ENCODE data around the gene AVPI1.

AVPI1 gene

DNA sequence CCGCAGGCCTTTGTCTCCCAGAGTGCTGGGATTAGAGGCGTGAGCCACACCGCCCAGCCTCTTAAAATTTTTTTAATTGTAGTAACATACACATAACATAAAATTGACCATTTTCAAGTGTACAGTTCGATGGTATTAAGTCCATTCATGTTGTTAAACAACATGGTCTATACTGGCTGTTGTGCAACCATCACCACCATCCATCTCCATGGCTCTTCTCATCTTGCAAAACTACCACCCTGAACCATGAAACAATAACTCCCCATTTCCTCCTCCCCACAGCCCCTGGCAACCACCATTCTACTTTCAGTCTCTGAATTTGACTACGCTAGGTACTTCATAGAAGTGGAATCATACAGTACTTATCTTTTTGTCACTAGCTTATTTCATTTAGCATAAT lies 42.0 kb upstream of the AVPI1 start:
- H3K4me3 ChIP-seq (ENCODE audit: low read depth, low read length), result no peak overlapping the region
- DNase-seq (ENCODE audit: low read depth), result no peak
- no peak for TF ChIP-seq CTCF (IDR thresholded peaks at IDR 0.05; ENCODE audit: low read depth, low read length, missing control alignments)
- in situ Hi-C loops (cut with HindIII; ENCODE audit: low sequenced_read_pairs), result loop anchor here (5.0 kb wide), 1 partner anchor 42 kb away; the partner anchor contains the start of gene AVPI1

DNA sequence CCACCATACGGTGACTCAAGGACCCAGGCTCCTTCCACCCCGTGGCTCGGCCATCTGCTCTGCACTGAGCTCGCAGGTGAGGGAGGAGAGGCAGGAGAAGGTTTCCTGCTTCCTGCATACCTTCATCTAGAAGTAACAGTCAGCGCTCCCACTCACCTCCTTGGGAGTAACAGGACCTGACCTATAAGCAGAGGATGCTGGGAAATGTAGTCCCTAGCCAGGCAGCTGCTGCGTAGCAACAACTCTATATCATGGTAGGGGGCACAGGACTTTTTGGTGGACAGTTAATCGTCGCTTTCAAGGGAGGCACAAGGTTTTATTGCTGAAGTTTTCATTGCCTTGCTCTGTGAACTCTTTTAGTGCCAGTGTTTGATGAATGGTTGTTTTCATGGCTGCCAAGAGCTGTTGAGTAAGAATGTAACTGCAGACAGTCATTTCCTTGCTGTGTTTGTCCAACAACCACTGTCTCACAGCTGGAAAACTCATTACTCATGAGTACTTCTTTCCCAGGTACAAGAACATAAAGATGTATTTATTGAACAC lies 39.7 kb upstream of the AVPI1 start:
- peak; percentile 70 for DNase-seq (ENCODE audit: low read depth)
- H3K4me3 ChIP-seq (ENCODE audit: low read depth, low read length), result peak overlapping the region; percentile 6
- no peak for TF ChIP-seq CTCF (IDR thresholded peaks at IDR 0.05; ENCODE audit: low read depth, low read length, missing control alignments)
- in situ Hi-C loops (cut with HindIII; ENCODE audit: low sequenced_read_pairs), result loop anchor here (5.0 kb wide), 1 partner anchor 39 kb away; the partner anchor contains the start of gene AVPI1

DNA sequence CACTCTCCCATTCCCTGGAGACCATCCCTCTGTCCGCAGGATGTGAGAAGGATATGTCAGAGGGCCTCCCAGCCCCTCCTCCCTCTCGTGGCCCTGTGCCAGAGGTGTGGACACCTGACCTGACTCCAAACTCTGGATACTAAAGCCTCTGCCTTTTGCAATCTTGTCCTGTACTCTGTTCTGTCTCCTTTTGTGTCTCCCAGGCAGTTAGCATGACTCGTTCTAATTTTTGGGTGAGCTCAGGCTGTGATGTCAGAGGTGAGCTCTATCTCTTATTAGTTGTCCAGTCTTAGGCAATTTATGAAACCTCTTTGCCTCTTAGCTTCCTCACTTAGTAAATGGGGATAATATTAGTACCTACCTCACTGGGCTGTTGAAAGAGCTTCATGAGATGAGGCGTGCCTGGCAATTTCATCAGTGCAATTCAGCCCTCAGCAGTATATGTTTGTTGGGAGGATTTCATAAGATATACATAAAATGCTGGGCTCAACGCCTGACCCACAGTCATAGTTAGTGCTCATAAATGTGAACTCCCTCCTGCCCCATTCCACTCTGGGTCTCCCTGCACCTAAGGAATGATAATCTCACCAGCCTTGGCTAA lies 37.4 kb upstream of the AVPI1 start:
- no peak for DNase-seq (ENCODE audit: low read depth)
- in situ Hi-C loops (cut with HindIII; ENCODE audit: low sequenced_read_pairs), result no loop called here

GRCh38 chr10:97723001-97723400 lies 36.0 kb upstream of the AVPI1 start:
- in situ Hi-C loops (cut with HindIII; ENCODE audit: low sequenced_read_pairs), result no loop called here
- no peak for DNase-seq (ENCODE audit: low read depth)

More for the DNA sequence above, 37.4 kb upstream of the AVPI1 start:
- H3K4me3 ChIP-seq (ENCODE audit: low read depth, low read length), result no peak overlapping the region
- no peak for TF ChIP-seq CTCF (IDR thresholded peaks at IDR 0.05; ENCODE audit: low read depth, low read length, missing control alignments)

GRCh38 chr10:97721871-97722780 lies 35.1 kb upstream of the AVPI1 start:
- in situ Hi-C loops (cut with HindIII; ENCODE audit: low sequenced_read_pairs), result no loop called here
- no peak for DNase-seq (ENCODE audit: low read depth)
- TF ChIP-seq CTCF (IDR thresholded peaks at IDR 0.05; ENCODE audit: low read depth, low read length, missing control alignments), result no peak
- no peak overlapping the region for H3K4me3 ChIP-seq (ENCODE audit: low read depth, low read length)

More at GRCh38 chr10:97723001-97723400, 36.0 kb upstream of the AVPI1 start:
- H3K4me3 ChIP-seq (ENCODE audit: low read depth, low read length), result no peak overlapping the region
- no peak for TF ChIP-seq CTCF (IDR thresholded peaks at IDR 0.05; ENCODE audit: low read depth, low read length, missing control alignments)

- DNase-seq (ENCODE audit: low read depth), result no peak
- in situ Hi-C loops (cut with HindIII; ENCODE audit: low sequenced_read_pairs), result no loop called here
- no peak for TF ChIP-seq CTCF (IDR thresholded peaks at IDR 0.05; ENCODE audit: low read depth, low read length, missing control alignments)
- H3K4me3 ChIP-seq (ENCODE audit: low read depth, low read length), result no peak overlapping the region
Observed at GRCh38 chr10:97719602-97720001, 32.6 kb upstream of the AVPI1 start.
